ENCODE results near the gene CD80.

GRCh38 chr3:119542168-119542767 lies 17.1 kb downstream of the CD80 start:
- TF ChIP-seq, protein P1, sequence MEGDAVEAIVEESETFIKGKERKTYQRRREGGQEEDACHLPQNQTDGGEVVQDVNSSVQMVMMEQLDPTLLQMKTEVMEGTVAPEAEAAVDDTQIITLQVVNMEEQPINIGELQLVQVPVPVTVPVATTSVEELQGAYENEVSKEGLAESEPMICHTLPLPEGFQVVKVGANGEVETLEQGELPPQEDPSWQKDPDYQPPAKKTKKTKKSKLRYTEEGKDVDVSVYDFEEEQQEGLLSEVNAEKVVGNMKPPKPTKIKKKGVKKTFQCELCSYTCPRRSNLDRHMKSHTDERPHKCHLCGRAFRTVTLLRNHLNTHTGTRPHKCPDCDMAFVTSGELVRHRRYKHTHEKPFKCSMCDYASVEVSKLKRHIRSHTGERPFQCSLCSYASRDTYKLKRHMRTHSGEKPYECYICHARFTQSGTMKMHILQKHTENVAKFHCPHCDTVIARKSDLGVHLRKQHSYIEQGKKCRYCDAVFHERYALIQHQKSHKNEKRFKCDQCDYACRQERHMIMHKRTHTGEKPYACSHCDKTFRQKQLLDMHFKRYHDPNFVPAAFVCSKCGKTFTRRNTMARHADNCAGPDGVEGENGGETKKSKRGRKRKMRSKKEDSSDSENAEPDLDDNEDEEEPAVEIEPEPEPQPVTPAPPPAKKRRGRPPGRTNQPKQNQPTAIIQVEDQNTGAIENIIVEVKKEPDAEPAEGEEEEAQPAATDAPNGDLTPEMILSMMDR (IDR thresholded peaks at IDR 0.05), result no peak
- no peak for TF ChIP-seq POLR2A (IDR thresholded peaks at IDR 0.05)
